GM18520 (cell line): Measurements from ENCODE around the gene DYSF.

Source experiments
- ATAC-seq: cut with Tn5 transposase; IDR thresholded peaks from one replicate; pipeline ENCODE4 v1.9.1; 2021; ENCODE audit not compliant: unreplicated experiment

Gene DYSF

GRCh38 chr2:71597756-71598155 is 144.4 kb downstream of the DYSF start:
- ATAC-seq = no peak

DNA sequence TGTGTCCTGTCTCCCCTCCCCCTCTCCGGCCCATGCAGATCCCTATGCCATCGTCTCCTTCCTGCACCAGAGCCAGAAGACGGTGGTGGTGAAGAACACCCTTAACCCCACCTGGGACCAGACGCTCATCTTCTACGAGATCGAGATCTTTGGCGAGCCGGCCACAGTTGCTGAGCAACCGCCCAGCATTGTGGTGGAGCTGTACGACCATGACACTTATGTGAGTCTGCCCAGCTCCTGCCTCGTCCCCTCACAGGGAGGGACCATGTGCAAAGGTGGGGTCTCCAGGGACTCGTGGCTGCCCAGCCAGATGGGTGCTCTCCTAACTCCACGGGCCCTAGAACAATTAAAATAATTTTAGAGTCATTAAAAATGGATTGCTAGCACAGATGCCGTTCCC is 145.2 kb downstream of the DYSF start:
- no peak for ATAC-seq

- no peak for ATAC-seq
Observed at GRCh38 chr2:71599038-71599437, 145.7 kb downstream of the DYSF start.

DNA sequence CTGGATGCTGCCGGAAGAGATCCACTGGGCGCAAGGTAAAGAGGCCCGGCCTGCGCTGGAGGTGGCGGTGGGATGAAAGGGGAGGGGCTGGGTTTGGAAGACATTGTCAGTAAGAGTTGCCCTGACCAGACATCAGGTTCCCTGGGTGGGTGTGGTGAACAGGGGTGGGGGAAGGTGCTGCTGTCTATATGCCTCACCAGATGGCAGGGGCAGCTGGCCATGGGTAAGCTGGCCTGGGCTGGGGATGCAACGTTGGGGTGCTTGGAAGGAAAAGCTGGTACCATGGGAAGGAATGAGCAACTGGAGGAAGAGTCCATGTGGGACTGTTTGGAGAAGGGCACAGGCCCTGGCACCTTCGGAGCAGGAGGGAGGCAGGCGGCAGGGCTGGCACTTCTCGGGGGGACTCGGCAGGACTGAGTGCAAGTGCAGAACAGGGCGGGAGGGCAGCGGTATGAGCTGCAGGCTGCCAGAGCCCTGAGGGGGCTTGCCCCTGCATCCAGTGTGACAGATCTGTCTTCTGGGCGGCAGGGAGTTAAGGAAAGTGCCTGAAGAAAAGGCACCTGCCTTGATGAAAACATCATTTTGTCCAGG is 146.4 kb downstream of the DYSF start:
- ATAC-seq = no peak

- no peak for ATAC-seq
Observed at GRCh38 chr2:71600555-71600954, 147.2 kb downstream of the DYSF start.

GRCh38 chr2:71601136-71602114 is 148.1 kb downstream of the DYSF start:
- no peak for ATAC-seq

DNA sequence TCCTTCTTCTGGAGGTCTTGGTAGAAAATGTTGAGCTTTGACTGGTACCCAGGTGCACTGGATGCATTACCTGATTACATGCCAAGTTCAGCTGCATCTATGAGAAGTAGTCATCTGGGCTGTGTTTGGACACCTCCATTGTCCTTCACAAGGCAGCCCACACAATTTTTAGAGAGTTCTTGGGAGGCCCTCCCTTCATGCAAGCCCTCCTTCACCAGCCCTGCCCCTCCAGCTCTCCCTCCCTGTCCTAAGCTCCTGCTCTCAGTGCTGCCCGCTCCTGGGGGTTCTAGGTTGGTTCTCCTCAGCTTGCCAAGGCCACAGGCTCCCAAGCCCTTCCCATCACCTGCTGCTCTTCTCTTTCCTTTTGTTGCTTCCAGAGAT is 148.7 kb downstream of the DYSF start:
- no peak for ATAC-seq

GRCh38 chr2:71602581-71602980 is 149.2 kb downstream of the DYSF start:
- ATAC-seq = no peak

GRCh38 chr2:71603311-71603811 is 150.0 kb downstream of the DYSF start:
- no peak for ATAC-seq

DNA sequence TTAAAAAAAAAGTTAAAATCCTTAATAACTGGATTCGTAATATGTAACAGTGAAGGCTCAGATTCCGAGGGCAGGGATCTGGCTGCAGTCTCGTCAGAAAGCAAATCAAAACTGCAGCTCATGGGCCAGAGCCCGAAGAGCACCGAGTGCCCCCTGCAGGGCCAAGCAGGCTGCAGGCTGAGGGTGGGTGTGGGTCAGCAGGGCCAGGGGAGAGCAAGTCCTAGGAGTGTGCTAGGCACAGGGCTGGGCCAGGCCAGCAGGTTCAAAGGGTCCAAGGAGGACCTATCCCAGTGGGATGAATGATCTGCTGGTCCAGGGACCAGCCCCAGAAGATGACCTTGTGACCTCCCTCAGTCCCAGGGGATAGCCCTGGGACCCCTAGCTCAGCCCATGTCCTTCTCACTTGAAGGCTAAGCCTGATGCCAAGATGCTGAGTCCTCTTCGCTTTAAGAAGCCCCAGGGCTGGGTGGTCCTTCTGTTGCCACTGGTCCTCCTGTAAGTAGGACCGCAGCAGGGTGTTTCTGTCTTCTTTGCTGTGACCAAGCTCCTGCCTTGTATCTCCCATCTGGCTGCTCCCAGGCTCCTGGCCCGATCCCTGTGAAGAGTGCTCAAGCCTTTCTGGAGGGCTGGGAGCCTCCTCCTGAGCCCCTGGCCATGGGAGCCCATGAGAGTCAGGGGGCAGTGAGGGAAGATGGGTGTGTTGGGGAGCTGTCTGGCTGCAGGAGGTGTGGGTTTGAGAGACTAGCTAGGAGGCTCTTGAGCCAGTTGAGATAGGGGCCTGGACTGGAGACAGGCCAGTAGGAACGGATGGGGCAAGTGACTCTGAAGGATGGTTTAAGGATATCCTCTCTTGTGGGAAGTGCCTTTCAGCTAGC is 150.7 kb downstream of the DYSF start:
- no peak for ATAC-seq

GRCh38 chr2:71604726-71605120 is 151.4 kb downstream of the DYSF start:
- ATAC-seq = no peak

DNA sequence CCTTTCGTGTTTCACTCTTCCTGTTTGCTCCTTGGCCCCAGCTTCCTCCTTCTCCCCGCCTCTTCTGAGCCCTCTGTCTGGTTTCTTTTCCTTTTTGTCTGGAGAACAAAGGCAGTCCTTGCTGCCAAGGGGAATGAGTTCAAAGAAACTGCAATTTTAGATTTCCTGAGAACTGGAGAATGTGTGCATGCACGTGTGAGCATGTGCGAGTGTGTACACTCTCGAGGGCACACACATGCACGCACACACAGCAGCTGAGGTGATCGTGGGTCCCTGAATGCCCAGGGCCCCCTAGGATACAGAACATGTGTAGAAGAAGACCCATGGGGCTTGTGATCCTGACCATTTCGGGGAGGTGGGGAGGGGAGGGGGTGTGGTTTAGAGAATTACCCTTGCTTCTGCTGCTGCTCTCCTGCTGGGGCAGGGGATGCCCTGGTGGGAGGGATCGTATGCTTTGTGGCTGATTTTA is 151.8 kb downstream of the DYSF start:
- ATAC-seq = no peak

GRCh38 chr2:71605781-71606241 is 152.4 kb downstream of the DYSF start:
- ATAC-seq = no peak

GRCh38 chr2:71606244-71606643 is 152.9 kb downstream of the DYSF start:
- no peak for ATAC-seq

DNA sequence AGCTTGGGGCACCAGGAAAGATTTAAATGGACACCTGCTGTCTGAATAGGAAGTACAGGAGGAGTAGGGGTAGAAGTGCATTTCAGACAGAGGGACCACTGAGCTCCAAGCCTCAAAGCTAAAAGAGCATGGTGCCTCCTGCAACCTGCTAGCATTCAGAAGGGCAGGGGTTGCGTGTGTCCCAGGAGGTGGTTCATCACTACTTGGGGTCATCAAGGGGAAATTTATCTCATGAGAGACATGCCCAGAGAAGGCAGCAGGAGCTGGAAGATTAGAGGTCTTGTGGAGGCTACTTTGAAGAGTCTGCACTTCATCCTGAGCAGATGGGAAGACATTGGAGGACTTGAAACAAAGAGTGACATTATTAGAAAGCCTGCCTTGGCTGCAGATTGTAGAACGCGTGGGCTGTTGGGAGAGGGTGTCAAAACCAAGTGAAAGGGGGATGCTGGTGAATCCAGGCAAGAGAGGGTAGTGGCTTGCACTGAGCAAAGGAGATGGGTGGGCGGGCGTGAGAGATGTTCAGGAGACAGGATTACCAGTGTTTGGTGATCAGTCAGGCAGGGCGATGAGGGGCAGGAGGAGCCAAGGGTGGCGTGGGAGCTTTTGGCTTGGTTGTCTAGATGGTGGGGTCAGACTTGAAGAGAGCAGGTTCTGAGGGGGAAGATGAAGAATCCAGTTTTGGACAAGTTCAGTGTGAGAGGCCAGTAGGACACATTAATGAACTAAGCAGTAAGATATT is 154.0 kb downstream of the DYSF start:
- no peak for ATAC-seq

DNA sequence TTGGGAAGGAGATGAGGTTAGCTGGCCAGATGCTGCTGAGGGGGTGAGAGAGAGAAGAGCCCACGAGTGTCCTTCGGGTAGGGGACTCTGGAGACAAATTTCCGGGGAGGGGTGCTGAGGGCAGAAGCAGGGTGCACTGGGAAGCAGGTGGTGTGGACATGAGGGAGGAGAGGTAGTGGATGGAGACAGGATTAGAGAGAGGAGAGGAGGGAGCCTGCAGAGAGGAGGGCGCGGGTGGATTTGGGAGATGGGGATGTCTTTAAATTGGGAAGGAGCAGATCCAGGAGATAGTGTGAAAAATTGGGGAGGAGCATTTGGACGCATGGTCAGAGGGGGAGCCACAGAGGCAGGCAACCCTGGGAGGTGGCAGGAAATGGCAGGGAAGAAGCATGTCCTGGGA is 154.7 kb downstream of the DYSF start:
- no peak for ATAC-seq

- ATAC-seq = no peak
Observed at GRCh38 chr2:71608441-71608840, 155.1 kb downstream of the DYSF start.

DNA sequence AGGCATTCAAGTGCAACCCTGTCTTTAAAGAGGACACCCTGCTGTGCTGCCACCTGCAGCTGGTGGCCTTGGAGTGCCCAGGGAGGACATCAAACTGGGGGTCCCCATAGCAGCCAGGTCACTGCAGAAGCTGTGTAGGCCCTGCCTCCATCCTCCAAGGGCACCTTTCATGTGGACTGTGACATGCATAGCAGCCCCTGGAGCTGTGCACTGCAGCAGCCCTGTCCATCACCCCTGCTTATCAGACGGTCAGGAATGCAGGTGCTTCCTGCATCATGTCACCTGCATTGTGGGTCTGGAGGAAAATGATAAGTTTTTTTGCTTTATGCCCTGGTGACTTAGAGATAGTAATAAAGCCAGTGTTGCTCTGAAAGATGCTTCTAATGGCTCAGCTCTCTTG is 155.7 kb downstream of the DYSF start:
- no peak for ATAC-seq

GRCh38 chr2:71609441-71609840 is 156.1 kb downstream of the DYSF start:
- no peak for ATAC-seq

DNA sequence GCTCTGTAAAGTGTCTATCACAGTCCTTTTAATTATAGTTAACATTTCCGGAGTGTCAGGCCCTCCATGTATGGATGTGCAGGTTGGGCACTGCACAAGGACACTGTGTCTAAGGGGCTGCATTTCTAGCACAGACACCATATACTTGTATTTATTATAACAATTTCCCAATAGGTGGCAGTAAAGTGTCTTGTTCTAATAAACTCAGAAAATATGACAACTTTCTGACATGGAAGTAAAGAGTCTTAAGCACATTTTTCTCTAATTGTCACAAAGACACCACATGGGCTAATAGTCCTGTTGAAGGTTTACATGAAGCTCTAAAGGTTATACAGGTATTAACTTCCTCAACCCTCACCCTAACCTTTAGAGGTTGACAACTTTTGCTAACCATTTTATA is 156.6 kb downstream of the DYSF start:
- no peak for ATAC-seq
